Measurements from ENCODE around the gene PJA1.

PJA1 gene

DNA sequence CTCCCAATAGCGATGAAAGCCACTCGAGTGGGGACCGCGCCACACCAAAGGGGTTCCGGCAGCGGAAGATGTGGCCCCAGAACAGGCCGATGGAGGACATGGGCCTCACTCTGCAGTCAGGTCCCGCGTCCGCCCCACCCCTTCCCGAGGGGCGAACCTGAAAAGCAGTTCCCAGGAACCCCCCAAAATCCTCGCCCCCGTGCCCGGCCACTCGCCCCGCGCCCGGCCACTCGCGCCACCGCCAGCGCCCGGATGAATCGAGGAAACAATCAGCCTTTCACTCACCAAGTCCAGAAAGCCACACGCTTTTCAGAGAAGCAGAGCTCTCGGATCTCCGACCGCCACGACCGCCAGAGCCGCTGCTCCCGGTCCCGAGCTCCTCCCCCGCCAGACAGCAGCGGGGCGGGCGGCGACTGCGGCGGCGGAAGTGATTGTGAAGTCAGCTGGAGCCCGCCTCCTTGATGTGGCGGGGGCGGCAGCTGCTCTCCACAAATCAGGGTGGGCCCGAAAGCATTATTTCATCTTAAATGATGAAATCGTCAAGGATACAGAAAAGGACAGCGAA lies at the start of gene PJA1:
PJA1 (minus strand) TSS at position 367 of the 565 bp plus-strand sequence. CDS start 2,380 bp downstream, outside the sequence.
- peak; percentile 61 for DNase-seq

- DNase-seq: no peak
Observed at GRCh38 chrX:69214463-69214862, 49.2 kb upstream of the PJA1 start.

DNA sequence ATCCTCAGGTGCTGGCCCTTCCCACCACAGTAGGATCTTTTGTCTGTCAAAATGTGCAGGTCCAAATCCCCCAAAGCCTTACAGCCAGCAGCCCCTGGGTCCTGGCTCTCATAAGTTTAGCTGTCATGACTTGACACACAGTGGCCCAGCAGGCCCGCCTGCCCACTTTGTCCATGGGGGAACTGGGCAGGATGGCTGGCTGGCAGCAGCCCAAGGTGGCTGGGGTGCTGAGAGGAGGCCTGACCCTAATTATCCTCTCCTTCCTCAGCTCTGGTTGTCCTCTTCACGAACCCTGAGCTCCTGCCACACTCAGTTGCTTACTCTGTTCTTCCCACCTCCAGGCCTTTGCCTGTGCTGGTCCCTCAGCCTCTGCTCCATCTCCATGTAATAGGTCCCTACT lies 46.4 kb upstream of the PJA1 start:
- no peak for DNase-seq

GRCh38 chrX:69210581-69210980 lies 45.3 kb upstream of the PJA1 start:
- no peak for DNase-seq

DNA sequence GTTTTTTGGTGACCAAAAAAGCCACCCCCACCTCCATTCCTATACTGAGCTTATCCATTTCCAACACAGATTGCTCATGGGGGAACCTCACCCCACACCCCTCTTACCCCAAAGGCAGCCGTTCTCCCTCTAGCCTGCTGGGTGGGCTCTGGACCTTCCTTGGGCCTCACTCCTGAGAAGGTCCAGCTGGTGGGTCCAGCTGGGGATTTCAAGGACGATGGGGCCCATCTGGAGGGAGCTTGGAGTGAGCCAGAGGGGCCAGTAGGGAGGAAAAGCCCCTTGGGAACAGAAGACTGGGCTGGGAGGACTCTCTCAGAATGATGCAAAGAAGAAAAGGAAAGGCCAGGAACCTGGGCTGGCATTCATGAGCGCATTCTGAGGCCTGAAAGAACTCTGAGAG lies 42.0 kb upstream of the PJA1 start:
- no peak for DNase-seq

- no peak for DNase-seq
Observed at GRCh38 chrX:69203638-69204037, 38.4 kb upstream of the PJA1 start.

DNA sequence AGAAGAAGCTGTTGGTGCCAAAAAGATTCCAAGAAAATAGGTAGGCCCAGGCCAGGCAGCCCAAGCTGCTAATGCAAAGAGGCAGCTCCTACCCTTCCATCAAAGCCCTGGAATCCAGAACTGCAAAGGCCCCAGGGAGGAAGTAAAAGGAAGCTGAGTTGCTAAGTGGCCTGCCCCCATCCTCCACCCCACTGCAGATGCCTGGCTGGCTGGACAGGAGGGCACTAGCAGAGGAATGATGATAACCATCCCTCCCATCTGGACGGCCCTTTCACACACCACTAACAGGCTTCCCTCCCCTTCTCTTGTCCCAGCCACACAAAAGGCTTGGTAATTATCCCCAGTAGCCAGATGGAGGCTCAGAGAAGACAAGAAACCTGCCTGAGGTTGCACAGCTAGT lies 32.4 kb upstream of the PJA1 start:
- DNase-seq: no peak

DNA sequence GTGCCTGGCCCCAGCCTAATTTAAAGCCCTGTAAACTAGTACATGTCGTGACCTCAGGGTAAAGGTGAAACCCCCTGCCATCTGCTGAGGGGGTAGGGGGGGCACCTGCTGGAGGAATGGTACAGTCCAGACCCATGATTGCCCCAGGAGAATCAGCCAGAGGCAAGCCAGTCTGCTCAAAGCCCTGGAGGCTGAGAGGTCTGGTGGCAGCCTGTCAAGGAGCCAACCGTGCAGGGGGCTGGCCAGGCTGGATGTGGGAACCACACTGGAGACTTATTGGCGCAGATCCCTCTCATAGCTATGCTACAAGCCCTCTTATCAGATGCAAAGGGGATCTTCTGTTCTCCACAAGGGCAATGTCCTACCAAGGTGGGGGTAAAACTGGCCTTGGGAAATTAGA lies 31.4 kb upstream of the PJA1 start:
- DNase-seq: no peak

- no peak for DNase-seq
Observed at GRCh38 chrX:69195810-69196209, 30.6 kb upstream of the PJA1 start.

DNA sequence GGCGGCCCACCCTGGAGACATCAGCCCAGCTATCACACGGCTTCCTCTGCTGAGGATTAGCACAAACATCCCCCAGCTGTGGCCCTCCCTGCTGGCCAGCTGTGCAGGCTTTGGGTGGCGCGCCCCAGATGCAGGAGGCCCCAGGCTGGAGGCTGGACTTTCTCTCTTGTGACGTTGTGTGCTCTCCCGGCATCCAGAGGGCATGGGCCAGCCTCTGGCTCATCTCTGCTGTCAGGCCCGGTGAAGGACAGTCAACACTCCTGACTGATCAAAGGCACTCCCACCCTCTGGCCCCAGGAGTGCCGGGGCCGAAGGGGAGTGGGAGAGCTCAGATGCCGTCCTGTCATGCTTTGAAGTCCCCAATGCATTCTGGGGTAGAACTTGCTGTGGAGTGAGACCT lies 29.9 kb upstream of the PJA1 start:
- DNase-seq: no peak

DNA sequence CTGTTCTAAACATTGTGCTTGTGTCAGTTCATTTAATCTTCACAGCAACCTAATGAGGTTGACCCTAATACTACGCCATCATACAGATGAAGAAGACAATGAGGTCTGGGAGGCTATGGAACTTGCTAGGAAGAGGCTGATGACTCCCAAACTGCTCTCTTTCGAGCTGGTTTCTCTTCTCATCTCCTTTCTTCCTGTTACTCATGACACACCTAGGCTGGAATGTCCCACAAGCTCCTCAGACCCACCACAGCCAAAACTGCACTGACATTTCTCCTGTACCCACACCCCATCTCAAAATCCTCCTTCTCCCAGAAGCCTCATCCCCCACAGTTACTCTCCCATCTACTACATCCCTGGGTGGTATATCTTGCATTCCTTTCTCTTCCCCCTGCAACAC lies 27.4 kb upstream of the PJA1 start:
- no peak for DNase-seq

DNA sequence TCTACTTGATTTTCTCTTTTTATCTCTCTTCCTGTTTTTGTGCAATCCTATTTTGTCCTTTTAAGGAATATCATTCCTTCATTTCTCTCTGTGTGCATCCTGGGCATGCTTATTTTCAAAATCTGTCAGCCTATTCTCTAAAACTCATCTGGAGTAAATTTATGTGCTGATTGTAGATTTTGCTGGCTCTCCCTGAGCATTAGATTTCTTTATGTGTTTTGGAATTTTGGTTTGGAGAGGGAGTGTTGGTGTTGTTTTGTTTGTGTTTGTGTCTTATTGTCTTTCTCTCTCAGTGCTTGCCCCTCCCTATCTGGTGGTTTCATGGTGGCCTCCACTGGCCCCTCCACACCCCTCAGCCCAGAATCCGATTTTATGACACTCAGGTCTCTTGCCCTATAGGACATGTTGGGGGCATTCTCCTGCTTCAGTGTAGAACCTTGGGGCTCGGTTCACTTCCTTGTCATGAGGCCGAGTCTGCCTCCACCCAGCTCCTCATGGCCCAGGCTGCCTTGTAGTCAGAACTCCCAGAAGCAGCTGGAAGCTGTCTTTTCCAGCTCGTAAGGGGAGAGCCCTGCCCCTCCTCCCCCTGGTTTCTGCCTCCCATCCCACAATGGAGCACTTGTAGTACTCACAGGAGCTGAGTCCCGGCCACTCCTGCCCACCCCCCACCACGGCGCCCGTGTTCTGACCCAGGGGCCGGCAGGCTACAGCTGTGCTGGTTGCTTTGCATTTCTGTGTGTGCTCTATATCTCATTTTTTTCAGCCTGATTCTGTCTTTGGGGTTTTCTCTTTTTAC lies 24.5 kb upstream of the PJA1 start:
- DNase-seq: no peak

DNA sequence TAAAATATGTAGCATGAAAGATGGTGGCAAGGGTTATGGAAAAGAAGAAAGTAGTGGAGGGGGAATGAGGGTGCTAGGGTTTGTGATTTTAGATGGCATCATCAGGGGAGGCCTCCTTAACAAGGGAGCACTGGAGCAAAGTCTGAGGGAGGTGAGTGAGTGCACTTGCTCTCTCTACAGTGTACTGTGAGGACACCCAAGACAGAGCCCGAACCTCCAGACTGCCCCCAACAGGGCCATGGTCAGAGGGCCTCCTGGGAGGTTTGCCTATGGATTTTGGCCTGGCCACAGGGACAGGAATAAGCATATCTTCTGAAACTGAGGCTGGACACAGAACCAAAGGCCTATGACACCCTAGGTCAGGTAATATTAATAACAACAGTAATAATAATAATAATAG lies 21.4 kb upstream of the PJA1 start:
- DNase-seq: no peak

DNA sequence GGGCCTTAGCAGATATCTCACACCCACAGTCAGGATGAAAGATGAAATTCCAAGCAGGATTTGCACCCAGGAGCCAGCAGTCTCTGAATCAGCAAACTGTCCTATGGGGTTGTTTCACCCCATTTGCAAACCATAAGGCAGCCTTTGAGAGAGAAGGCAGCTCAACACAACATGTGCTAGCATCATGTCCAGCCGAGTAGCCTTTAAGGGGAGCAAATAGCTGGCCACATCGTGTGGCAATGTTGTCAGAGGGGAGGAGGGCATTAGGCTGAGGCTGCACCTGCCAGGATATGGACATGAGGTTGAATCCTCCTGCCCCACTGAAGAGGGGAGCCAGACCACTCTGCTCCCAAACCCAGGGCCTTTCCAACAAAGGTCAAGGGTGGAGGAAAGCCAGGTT lies 20.6 kb upstream of the PJA1 start:
- DNase-seq: no peak

GRCh38 chrX:69185141-69185540 lies 19.9 kb upstream of the PJA1 start:
- no peak for DNase-seq

- no peak for DNase-seq
Observed at GRCh38 chrX:69182818-69183380, 17.6 kb upstream of the PJA1 start.

DNA sequence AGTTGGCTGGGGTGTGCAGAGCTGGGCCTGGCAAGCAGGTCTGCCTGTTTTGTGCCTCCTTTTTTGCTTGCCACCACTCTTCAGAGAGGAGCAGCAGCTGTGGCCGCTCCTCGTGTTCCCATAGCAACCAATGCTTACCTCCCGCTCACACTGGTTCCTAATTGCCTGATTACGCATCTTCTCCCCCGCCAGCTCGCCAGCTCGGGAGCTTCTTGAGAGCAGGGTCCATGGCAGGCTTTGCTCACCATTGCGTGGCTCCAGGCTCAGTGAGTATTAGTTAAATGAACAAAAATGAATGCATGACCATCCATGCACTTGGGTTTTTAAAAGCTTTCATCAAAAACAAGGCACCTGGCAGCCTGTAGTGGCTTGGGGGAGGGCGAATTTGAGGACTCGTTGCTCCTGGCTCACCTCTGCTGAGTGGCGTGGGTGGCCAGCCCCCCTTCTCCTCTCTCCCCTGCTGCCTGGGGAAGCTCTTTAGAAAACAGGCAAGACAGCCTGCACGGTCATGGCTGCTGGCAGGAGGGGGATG lies 14.2 kb upstream of the PJA1 start:
- no peak for DNase-seq

- DNase-seq: no peak
Observed at GRCh38 chrX:69178592-69178991, 13.3 kb upstream of the PJA1 start.

- DNase-seq: no peak
Observed at GRCh38 chrX:69177511-69178162, 12.4 kb upstream of the PJA1 start.

- DNase-seq: no peak
Observed at GRCh38 chrX:69176053-69176452, 10.8 kb upstream of the PJA1 start.

DNA sequence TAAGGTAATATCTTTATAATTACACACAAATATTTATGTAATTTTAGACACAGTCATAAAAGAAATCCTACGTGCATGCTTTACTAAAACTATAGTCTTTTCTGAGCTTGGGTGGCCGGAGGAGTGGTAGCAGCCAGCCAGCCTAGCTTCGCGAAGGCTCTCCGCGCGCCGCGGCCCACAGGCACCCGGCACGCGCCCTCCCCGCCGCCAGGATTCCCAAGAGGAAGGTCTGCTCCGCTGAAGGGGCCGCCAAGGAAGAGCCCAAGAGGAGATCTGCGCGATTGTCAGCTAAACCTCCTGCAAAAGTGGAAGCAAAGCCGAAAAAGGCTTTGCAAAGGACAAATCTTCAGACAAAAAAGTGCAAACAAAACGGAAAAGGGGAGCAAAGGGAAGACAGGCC lies 8.7 kb upstream of the PJA1 start:
- DNase-seq: no peak

- no peak for DNase-seq
Observed at GRCh38 chrX:69172937-69173336, 7.7 kb upstream of the PJA1 start.

- no peak for DNase-seq
Observed at GRCh38 chrX:69170319-69170718, 5.1 kb upstream of the PJA1 start.

All from activated CD4-positive, alpha-beta T cell treated with anti-CD3 and anti-CD28 coated beads, Interleukin-2, amount 50 U/mL, for 1 hour (primary cell).